Measurements from ENCODE around the gene RPTOR.

DNA sequence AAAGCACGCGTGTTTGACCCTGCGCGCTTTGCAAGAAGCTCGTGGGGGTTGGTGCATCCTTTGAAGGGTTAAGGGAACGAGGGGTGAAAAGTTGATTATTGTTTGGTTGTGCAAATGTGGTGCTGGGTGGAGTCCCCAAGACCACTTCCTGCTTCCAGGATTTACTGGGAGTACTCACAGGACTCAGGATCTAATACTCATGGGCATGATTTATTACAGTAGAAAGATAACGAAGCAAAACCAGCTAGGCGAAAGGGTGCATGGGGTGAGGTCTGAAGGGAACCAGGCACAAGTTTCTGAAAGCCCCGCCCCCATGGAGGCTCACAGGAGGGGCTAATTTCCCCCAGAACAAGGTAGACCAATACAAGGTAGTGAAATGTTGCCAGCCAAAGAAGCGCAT is 58.8 kb downstream of the RPTOR start:
- TF ChIP-seq, protein P1, sequence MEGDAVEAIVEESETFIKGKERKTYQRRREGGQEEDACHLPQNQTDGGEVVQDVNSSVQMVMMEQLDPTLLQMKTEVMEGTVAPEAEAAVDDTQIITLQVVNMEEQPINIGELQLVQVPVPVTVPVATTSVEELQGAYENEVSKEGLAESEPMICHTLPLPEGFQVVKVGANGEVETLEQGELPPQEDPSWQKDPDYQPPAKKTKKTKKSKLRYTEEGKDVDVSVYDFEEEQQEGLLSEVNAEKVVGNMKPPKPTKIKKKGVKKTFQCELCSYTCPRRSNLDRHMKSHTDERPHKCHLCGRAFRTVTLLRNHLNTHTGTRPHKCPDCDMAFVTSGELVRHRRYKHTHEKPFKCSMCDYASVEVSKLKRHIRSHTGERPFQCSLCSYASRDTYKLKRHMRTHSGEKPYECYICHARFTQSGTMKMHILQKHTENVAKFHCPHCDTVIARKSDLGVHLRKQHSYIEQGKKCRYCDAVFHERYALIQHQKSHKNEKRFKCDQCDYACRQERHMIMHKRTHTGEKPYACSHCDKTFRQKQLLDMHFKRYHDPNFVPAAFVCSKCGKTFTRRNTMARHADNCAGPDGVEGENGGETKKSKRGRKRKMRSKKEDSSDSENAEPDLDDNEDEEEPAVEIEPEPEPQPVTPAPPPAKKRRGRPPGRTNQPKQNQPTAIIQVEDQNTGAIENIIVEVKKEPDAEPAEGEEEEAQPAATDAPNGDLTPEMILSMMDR (optimal IDR thresholded peaks at IDR 0.05 in 1 of 3, IDR thresholded peaks at IDR 0.05 in 1 of 3, conservative IDR thresholded peaks at IDR 0.05 in 1 of 3; ENCODE audit: extremely low read depth in 1 of 3, insufficient read depth in 2 of 3, low read length in 3 of 3), result no peak
- no peak for TF ChIP-seq EZH2 (IDR thresholded peaks at IDR 0.05; ENCODE audit: low read length)

All from keratinocyte (primary cell).